ENCODE results near the gene LEPROT.
"Not testable (repeated sequence)": the region's sequence is repeated elsewhere in the genome, so short reads cannot be mapped to it uniquely, and the experiment has no call there.

Gene LEPROT, protein sequence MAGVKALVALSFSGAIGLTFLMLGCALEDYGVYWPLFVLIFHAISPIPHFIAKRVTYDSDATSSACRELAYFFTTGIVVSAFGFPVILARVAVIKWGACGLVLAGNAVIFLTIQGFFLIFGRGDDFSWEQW

DNA sequence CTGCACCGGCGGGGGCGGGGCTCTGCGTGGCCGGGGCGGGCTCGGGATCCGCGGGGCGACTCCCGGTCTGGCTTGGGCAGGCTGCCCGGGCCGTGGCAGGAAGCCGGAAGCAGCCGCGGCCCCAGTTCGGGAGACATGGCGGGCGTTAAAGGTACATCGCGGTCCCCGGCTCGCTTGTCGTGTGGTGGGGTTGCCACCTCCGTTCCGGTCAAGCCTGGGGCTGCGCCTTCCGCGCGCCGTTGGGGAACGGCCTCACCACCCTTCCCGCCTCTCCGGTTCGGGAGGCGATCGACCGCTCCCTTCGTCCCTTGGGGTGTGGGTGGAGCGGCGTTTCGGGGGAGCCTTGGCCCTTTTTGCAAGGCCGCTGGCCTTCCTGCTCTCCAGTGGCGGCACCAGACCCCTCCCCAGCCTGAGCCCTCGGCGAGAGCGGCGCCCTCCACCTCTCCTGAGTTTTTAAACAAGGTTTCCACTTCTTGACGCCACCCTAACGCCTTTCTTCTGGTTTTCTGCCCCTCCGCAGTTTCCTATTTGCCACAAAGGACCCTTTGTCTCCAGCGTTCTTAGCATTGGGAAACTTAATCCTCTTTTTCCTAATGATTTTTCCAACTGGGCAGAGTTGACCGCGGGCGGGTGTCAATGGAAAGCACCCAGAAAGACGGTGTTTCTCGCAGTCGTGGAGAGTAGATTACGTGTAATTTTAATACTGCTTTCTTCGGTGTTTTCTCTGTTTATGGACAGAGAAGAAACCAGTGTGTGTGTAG is at the start of gene LEPROT, which contains the start of gene LEPR:
Gene LEPROT, plus strand, starts transcription at position 79 of the 761 bp plus-strand sequence. Its CDS starts 57 bp downstream, at position 136.
Gene LEPR, plus strand, starts transcription at position 79 of the 761 bp plus-strand sequence. CDS start 144,898 bp downstream, outside the sequence.
- DNase-seq (ENCODE audit: low read depth), result no peak

DNA sequence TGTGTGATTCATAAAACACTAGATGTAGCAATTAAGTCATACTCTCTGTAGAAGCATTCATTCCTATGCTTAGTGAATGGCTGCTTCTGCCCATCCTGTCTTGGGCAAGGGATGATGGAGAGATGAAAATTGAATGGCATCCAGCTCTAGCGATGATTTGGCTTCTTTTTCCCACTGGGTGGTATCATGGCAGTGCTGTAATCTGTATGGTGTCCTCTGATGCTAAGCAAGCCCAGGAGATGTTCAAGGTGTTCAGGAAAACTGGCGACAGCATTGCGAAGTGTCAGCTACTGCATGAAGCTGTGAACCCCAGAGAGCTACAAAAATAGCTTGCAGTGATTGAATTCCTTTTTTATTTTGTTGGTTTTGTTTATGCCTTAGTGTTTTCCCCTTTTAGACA is 48.9 kb upstream of the LEPROT start:
- no peak for DNase-seq (ENCODE audit: low read depth)

DNA sequence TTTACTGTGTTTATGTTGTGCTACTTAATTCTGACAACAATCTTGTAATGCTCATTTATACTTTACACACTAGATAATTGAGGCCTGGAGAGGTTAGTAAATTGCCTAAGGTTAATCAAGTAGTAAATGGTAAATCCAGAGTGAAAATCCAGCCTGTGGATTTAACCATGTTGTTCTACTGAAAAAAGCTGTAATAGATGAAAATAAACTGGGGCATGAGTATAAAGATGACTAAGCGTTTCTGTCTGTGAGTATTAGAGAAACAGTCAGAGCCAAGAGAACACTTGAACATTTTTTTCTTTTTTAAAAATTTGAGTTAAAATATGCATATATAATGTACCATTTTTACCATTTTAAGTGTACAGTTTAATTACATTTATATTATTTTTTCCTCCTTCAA is 47.9 kb upstream of the LEPROT start:
- no peak for DNase-seq (ENCODE audit: low read depth)

DNA sequence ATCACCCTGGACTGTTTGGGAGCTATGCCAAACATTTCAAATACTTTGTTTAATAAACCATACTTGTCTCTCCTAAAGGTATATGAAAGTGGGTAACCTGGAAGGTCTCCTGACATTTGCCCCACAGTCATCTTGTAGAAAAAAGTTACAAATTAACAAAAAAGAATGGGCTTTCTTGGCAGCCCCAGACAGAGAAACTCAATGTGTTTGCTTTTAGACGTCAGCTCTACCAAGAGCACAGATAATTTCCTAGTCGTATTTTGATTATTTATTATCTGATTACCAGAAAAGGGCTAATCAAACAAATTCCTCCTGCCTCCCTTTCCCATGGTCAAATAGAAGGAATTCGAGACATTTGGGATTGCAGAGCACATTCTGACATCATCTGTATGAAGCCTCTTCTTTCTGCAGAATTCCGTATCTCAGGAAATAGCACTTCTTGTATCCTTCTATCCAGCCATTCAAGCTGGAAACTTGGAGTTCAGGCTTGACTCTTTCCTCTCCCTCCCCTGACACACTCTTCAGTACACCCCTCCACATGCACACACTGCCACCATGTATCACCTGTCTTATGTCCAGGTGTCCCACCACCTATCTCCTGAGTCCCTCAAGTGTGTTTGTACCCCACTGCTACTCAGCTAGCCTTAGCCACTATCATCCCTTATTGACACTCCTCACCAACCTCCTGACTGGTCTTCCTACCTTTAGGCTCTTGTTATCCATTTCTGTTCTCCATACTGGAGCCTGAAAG is 42.8 kb upstream of the LEPROT start:
- DNase-seq (ENCODE audit: low read depth), result no peak

DNA sequence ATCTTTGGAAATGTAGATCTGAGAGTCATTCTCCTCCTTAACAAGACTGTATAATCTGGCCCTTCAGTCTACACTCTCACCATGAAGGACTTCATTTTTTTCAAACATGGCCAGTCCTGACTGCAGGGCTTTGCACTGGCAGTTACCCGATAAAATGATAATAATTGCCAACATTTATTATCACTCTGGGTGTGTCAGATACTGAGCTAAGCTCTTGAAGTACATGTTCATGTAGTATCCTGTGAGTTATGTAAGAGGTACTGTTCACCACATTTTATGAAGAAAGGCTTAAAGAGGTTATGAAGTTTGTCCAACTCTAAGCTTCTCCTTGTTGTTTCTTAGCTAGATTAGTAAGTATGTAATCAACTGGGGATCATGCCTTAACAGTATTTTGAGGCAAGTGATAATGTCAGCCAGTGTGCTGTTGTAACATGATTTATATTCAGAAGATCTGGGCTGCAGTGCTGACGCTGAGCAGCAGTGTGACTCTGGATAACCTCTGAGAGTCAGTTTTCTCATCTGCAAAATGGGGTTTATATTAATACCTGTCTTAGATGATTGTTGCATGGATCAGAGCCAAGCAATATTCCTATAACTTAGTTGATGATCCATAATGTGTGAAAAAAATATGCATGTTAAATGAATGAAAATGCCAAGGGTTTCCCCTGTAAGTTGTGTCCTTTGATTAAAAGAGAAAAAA is 42.1 kb upstream of the LEPROT start:
- no peak for DNase-seq (ENCODE audit: low read depth)

DNA sequence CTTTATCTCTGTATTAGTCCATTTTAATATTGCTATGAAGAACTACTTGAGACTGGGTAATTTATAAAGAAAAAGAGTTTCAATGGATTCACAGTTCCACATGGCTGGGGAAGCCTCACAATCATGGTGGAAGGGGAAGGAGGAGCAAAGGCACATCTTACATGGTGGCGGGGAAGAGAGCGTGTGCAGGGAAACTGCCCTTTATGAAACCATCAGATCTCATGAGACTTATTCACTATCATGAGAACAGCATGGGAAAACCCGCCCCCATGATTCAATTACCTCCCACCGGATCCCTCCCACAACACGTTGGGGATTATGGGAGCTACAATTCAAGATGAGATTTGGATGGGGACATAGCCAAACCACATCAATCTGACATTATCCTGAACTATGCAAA is 36.0 kb upstream of the LEPROT start:
- DNase-seq (ENCODE audit: low read depth), result not testable (repeated sequence)

DNA sequence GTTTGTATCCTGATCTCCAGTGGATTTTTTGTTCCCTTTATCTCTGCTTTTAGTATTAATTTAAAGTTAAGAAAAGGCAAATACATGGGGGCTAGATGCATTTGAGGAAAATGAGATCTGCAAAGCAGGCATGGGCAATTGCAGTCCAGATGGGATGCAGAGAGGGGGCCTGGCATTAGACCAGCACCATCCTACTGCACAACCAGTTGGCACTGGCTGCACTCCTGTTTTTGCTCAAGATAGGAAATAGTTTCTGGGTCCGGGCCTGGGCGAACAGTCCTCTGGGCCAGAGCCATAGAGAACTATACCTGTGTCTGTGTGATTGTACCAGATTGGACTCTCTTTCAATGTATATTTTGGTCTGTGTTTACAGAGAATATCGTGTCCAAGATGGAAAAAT is 34.0 kb upstream of the LEPROT start:
- DNase-seq (ENCODE audit: low read depth), result no peak

DNA sequence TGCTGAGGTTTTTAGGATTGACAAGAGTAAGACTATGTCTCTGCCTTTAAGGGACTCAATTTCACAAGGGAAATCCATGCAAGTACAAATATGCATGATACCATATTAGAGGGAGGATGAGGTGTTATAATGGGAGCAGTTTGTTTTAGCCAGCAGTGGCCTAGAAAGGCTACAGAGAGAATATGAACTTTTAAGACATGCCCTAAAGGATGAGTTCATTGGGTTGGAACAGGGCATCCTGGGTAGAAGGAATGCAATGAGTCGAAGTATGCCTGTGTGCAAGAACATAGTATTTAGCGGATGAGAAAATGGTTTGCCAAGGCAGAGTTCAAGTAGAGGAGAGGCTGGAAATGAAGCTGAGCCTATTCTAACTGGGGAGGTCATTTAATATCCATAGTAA is 32.6 kb upstream of the LEPROT start:
- DNase-seq (ENCODE audit: low read depth), result no peak

DNA sequence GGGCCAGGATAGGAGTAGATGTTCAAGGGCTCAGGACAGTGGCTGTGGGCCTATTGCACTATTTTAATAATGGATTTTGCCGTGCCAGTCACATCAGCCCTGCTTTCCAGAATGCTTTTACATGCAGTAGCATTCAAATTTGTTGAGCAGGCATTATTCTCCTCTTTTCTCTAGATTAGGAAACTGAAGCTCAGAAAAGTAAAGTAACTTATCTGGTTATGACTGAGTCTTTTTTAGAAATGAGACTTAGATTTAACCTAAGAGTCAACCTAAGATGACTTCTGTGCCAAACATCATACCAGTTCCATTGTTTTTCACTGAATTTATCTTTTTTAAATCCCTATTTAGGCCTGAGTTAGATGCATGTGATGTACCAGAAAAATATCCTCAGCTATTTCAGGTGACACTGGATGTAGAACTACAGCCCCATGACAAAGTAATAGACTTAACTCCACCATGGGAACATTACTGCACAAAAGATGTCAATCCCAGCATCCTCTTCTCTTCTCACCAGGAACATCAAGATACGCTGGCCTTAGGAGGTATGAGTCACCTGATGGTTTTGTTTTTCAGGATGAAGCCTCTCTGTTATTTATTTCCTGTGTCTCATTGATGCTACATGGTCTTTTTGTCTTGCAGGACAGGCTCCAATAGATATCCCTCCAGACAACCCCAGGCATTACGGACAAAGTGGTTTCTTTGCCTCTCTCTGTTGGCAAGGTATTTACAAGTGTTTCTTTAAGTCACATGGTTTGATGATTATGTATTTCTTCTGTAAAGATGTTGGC is 31.4 kb upstream of the LEPROT start:
- no peak for DNase-seq (ENCODE audit: low read depth)

DNA sequence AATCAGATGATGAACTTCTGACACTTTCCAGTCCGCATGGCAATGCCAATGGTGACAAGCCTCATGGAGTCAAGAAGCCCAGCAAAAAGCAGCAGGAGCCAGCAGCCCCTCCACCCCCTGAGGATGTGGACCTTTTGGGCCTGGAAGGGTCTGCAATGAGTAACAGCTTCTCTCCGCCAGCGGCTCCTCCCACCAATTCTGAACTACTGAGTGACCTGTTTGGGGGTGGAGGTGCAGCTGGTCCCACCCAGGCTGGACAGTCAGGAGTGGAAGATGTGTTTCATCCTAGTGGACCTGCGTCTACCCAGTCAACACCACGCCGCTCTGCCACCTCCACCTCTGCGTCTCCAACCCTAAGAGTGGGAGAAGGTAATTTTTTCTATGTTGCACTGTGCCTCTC is 28.0 kb upstream of the LEPROT start:
- no peak for DNase-seq (ENCODE audit: low read depth)

DNA sequence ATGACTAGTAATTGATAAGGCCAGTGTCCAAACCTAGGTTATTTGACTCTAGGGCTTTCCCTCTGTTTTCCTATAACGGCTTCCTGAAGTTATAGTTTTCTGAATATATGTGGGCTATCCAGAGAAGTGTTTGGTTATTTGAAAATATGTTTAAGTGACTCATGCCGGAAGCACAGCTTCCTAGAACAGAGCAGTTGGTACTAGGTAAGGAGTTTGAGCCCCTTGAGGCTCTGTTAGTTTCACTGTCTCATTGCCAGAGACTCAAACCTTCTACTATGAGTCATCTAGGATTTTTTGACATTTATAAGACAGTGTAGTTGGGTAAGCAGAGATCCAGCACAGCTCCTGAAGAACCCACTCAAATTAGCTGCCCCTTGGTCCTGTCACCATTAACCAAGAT is 27.1 kb upstream of the LEPROT start:
- DNase-seq (ENCODE audit: low read depth), result no peak

DNA sequence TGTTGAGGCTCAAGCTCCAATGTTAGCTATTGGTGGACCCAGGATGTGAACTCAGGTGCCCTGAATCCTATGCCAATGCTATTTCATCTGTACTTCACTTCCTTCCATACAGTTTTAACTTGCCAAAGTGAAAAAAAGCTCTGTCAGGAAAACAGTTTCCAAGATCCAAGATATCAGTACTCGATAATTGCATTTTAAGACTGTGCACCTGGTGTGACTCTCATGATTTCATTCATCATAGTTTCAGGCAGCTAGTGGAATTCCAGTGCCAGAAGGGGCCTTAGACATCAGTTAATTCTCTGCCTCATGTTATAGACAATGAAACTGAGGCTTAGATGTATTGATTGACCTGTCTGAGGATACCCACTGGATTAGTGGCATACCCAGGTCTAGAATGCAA is 26.5 kb upstream of the LEPROT start:
- DNase-seq (ENCODE audit: low read depth), result no peak

DNA sequence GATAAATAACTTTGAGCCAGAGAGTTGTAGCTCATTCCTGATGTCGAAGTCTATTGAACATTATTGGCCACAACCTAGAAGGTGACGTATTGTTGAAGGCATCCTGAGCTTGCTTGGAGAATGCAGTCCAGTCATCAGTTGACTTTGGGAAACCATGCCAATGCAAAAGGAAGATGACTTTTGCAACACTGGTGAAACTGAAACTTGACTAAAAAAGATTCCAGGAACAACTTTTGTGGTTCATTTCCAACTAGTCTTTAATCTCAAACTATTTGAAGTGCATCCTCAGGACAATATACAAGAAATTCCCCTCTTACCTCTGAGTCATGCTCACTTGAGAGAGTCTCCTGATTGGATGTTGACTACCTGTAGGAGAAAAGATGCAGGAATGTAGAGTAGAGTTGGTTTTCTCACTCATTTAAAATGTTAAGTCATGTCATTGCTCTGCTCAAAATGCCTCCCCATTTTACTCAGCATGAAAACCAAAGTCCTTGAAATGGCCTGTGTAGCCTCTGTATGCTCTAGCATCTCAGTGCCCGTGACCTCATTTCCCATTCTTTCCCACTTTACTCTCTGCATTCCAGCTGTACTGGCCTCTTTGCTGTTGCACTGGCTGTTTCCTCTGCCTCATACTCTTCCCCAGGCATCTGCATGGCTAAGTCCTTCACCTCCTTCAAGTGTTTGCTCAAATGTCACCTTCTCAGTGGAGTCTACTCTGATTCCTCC is 24.4 kb upstream of the LEPROT start:
- no peak for DNase-seq (ENCODE audit: low read depth)

DNA sequence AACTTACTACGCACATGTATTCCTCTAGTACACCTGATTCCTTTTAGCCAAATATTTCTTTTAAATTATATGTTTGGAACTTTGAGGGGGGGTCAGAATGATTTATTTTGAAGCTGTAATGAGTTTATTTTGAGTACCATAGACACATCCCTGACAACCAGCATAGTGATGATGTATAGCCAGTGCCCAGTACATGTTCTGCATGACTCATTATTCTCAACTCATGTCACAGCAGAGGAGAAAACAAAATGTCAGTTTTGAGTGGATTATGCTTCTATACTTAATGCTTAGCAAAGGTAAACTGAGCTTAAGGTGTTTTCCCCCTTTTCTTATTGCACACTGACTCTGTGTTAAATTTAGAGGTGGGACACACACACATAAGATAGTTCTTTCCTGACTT is 22.4 kb upstream of the LEPROT start:
- no peak for DNase-seq (ENCODE audit: low read depth)

DNA sequence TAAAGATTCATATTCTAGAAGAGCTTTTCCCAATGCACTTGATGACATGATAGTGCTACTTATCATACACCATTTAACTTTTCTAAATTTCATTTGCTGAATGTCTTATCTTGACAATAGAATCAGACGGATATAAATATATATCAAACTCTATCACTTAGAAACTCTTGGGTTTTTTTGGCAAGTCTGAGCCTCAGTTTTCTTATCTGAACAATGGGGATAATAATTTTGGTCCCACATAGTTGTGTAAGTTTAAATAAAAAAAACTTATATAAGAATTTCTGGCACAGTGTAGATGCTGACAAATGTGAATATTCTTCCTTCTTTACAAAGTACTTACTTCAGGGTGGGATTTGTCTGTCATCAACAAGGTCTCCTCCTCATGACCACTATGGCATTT is 21.5 kb upstream of the LEPROT start:
- DNase-seq (ENCODE audit: low read depth), result no peak

DNA sequence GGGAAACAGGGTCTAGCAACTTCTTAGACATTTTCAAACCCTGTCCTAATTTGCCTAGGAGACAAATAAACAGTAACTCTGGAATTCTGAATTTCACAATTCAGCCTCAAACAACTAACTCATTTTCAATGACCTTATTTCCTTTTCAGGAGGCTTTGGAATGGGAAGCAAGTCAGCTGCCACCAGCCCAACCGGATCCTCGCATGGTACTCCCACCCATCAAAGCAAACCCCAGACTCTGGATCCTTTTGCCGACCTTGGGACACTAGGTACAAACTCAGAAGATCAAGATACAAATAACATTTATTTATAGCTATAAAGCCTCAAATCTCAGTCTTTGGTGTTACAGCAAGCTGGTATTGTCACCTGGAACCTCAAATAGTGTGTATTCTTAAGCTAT is 18.9 kb upstream of the LEPROT start:
- DNase-seq (ENCODE audit: low read depth), result no peak

DNA sequence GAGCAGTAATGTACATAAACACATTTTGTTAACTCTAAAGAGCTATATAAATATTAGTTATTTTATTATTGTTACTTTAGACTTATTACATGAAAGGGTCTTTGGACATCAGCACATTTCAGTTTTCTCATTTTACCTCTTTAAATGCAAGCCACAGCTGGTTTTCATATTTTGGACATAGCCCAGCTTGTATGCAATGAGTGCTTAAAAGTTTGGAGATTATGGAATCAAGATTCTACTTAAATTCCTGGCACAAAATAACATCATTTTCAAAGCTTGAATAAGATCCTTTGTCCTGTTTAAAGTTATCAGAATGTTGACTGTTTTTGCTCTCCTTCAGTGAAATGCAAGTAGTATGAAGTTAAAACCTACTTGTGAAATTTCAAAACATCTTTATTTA is 15.5 kb upstream of the LEPROT start:
- DNase-seq (ENCODE audit: low read depth), result no peak

DNA sequence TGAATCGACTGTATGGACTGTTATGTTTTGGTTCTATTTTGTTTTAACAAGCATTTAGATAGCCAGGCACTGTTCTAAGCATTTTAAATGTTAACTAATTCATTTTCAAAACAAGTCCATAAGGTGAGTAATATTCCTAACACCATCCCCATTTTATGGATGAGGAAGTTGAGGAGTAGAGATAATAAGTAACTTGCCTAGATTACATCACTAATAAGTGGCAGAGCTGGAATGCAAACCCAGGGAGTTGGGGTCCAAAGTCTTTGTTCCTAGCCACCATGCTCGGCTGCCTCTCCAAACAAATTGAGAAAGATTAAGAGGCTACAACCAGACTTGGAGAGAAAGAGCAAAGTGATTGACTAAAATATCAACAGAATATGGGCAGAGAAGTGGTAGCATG is 12.6 kb upstream of the LEPROT start:
- no peak for DNase-seq (ENCODE audit: low read depth)

DNA sequence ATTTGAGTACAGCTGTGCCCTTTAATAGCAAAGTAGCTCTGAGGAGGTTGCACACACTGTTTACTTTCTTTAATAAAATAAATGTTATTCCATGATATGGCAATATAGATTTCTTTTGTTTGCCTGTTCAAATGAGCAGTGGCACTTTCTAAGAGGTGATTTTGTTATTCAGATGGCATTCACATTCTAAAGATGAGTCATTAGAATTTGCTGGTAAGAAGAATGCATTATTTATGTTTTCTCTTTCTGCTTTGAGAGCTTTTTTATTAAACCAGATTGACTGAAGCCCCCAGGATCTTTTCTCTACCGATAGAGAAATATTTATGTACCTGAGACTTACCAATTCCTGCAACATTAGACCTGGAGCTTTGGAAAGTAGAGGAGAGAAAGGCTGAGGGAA is 11.2 kb upstream of the LEPROT start:
- no peak for DNase-seq (ENCODE audit: low read depth)

DNA sequence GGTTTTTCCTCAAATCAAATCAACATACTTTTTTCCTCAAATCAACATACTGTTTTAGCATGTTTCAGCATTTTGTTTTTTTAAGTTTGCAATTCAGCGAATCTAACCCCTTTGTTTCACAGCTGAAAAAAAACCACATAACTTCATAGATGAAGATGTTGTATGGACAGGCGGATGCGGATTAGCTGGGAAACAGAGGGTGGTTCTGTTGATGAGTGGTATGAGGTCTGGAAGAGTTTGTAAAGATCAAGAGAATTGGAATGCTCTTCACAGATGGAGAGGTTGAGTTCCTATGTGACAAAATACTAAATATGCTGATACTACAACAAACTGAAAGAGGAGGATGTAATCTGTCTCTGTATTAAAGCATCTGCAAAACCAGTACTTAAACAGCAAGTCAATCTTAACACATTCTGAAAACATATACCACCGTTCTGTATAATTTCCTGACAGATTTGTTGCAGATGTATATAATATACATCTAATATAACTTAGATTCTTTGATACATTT is 10.6 kb upstream of the LEPROT start:
- no peak for DNase-seq (ENCODE audit: low read depth)
